ENCODE measurements around the gene ARL15.

DNA sequence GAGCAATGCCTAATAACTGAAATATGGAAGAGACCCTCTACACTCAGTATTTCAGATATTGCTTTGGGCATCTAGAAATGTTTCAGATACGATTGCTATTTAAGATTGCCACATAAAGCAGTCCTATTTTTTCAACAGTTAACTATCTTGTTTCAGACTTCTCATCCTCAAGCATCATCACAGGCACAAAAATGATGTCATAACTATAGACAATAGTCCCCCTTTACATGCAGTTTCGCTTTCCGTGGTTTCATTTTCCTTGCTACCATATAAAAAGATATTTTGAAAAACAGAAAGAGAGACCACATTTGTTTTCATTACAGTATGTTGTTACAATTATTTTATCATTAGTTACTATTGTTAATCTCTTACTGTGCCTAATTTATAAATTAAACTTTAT, 402.5 kb downstream of the ARL15 start:
- no peak for TF ChIP-seq CTCF (conservative IDR thresholded peaks at IDR 0.05 in 1 of 2, IDR thresholded peaks at IDR 0.05 in 1 of 2; ENCODE audit: extremely low read depth in 1 of 2, insufficient read depth in 1 of 2, low read depth in 1 of 2, low read length in 2 of 2)
- TF ChIP-seq EZH2 (IDR thresholded peaks at IDR 0.05; ENCODE audit: borderline replicate concordance, low read length) = no peak
